ENCODE measurements around the gene MYL6B. TPM values are rescaled to one million over a fixed set of nuclear protein-coding genes. Genes with fewer than 3 reads are reported as not detected.

MYL6B gene
- total RNA-seq, 4 donors from 2014 or later: 33.4 to 115 (median 48.1) TPM

DNA sequence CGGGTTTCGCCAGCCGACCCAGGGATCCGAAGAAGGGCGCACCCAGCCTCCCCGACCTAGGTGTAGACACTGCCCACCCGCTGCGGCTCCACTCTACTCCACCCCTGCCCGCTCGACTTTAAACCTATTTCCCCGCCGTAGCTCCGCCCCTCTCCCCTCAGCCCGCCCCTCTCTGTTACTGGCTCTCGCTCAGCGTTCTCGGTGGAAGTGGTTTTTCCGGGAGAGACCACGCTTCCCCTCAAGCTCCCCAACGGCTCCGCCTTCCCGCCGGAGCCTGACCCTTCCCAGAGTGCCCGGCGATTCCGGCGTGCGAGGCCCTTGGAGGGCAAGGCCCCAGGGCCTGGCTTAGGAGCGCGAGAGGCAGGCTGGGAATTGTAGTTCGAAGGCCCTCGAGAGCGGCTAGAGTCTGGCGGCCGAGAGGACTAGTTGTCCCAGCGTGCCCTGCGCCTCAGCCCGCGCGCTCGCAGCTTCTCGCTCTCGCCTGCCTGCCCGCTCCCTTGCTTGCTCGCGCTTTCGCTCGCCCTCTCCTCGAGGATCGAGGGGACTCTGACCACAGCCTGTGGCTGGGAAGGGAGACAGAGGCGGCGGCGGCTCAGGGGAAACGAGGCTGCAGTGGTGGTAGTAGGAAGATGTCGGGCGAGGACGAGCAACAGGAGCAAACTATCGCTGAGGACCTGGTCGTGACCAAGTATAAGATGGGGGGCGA lies 48.1 kb upstream of the MYL6B start, which contains the start of gene PA2G4:
Gene PA2G4 (plus strand): TSS at position 451 of the 706 bp plus-strand sequence. CDS start 179 bp downstream, at position 630.
- Histone ChIP-seq H3K27me3 (no peaks in the 10 kb centered on the region), H3K36me3 (peaks cover 23 to 24% of the 10 kb centered on the region in 2 donors), H3K9me3 (no peaks in the 10 kb centered on the region), H3K27ac (peak within 1 kb of the TSS; percentile 66 to 83 (median 76)), H3K4me3 (replicated peaks in 1 of 3) (peak within 1 kb of the TSS; percentile 70 to 96 (median 90)), H3K4me1 (peaks cover 0 to 17% of the 10 kb centered on the region in 2 donors)
- DNase-seq: peak; percentile 98 to 99
- TF ChIP-seq, protein P1, sequence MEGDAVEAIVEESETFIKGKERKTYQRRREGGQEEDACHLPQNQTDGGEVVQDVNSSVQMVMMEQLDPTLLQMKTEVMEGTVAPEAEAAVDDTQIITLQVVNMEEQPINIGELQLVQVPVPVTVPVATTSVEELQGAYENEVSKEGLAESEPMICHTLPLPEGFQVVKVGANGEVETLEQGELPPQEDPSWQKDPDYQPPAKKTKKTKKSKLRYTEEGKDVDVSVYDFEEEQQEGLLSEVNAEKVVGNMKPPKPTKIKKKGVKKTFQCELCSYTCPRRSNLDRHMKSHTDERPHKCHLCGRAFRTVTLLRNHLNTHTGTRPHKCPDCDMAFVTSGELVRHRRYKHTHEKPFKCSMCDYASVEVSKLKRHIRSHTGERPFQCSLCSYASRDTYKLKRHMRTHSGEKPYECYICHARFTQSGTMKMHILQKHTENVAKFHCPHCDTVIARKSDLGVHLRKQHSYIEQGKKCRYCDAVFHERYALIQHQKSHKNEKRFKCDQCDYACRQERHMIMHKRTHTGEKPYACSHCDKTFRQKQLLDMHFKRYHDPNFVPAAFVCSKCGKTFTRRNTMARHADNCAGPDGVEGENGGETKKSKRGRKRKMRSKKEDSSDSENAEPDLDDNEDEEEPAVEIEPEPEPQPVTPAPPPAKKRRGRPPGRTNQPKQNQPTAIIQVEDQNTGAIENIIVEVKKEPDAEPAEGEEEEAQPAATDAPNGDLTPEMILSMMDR (IDR thresholded peaks at IDR 0.05): peak in 1 of 6 experiments; percentile 4
- TF ChIP-seq POLR2A (IDR thresholded peaks at IDR 0.05): peak; percentile 58 to 97
- intact Hi-C loops (cut with DNase I): loop anchor here (10.0 kb wide), 1 partner anchor 59 kb away; the partner anchor contains the start of gene RPS26
- WGBS, 2 donors: 1% methylated on average over 44 to 56 of the region's 60 CpGs

DNA sequence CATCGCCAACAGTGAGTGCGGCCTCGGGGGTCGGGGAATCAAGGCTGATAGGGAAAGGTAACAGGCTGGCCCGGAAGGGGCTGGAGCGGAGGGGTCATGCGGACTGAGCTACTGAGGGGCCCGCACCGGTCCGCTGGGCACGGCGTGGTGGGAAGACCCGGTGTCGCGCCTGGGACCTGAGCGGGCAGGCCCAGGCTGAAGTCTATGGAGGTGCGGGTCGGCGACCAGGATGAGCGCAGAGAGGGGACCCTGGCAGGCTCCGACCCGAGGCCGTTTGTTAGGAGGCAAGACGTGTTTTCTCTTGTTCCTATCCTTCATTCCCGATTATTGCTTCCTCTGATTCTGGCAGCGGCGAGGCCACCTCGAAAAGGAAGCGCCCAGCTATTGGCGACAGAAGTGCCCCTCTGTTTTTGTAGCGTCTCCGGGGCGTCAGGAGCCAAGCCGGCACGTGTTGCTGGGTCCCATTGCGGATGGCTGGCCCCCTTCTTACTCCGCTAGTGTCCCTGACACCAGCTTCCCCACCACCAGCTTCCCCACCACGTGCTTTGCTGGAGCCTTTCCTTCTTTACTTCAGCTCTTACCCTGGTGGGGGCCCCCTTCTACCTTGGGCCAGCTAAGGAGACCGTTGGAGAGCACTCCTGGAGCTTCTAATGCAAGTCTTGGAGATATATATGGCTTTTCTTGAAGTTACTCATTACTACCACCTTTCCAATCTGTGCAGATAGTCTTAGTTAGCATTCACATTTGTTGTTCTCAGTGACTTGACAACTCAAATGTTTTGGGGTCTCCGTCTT lies 47.4 kb upstream of the MYL6B start:
- H3K36me3 ChIP-seq: peaks cover 30 to 32% of the 10 kb centered on the region in 2 donors
- 1 to 2% methylated on average over 30 to 36 of the region's 40 CpGs for WGBS, 2 donors
- peaks cover 0 to 17% of the 10 kb centered on the region in 2 donors for H3K4me1 ChIP-seq
- TF ChIP-seq POLR2A (IDR thresholded peaks at IDR 0.05): no peak
- TF ChIP-seq, protein P1 (IDR thresholded peaks at IDR 0.05): no peak
- peak overlapping the region; percentile 66 to 83 (median 76) for H3K27ac ChIP-seq
- peak; percentile 32 to 54 for DNase-seq
- H3K4me3 ChIP-seq (replicated peaks in 1 of 3): peak overlapping the region; percentile 70 to 96 (median 90)
- intact Hi-C loops (cut with DNase I): loop anchor here (10.0 kb wide), 1 partner anchor 60 kb away; the partner anchor contains the start of gene RPS26
- H3K27me3 ChIP-seq: no peaks in the 10 kb centered on the region
- H3K9me3 ChIP-seq: no peaks in the 10 kb centered on the region

DNA sequence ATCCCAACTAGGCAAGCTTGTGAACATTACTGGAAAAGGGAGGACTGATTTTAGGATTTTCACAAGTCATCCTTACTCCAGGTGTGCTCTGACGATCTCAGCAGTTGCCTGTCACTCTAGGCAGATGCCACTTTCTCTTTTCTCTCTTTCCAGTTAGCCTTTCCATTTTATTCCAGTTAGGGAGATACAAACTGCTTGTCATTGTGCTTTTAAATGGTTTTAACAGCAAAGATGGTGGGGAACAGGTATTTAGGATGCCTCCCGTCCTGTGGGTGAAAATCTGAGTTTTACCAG lies 46.8 kb upstream of the MYL6B start:
- no peaks in the 10 kb centered on the region for H3K9me3 ChIP-seq
- H3K27ac ChIP-seq: no peak overlapping the region
- H3K27me3 ChIP-seq: no peaks in the 10 kb centered on the region
- intact Hi-C loops (cut with DNase I): loop anchor here (10.0 kb wide), 1 partner anchor 61 kb away; the partner anchor contains the start of gene RPS26
- no peak for DNase-seq
- peak overlapping the region in 2 of 3 donors; percentile 90 to 96 for H3K4me3 ChIP-seq (replicated peaks in 1 of 3)
- WGBS, 2 donors: 35 to 37% methylated on average over 2 of the region's 2 CpGs
- H3K36me3 ChIP-seq: peaks cover 36 to 37% of the 10 kb centered on the region in 2 donors
- peaks cover 0 to 17% of the 10 kb centered on the region in 2 donors for H3K4me1 ChIP-seq
- no peak for TF ChIP-seq POLR2A (IDR thresholded peaks at IDR 0.05)
- TF ChIP-seq, protein P1 (IDR thresholded peaks at IDR 0.05): no peak

DNA sequence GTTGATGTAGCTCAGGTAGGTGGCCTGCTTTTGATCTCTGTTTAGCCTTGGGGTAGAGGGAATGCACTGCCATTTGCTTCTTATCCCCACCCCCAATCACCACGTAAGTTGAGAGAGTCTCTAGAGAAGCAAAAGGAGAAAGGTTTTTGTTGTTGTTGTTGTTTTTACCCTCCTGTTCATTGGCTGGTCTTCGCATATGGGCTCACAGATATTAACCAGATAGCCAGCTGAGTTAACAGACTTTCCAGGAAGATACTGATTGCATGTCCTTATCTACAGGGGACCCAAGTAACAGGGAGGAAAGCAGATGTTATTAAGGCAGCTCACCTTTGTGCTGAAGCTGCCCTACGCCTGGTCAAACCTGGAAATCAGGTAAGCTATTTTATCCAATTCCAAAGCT lies 45.1 kb upstream of the MYL6B start:
- 97 to 98% methylated on average over 3 of the region's 3 CpGs for WGBS, 2 donors
- H3K9me3 ChIP-seq: no peaks in the 10 kb centered on the region
- no peaks in the 10 kb centered on the region for H3K27me3 ChIP-seq
- peaks cover 0 to 17% of the 10 kb centered on the region in 2 donors for H3K4me1 ChIP-seq
- H3K27ac ChIP-seq: no peak overlapping the region
- no peak overlapping the region for H3K4me3 ChIP-seq (replicated peaks in 1 of 3)
- intact Hi-C loops (cut with DNase I): loop anchor here (10.0 kb wide), 1 partner anchor 62 kb away; the partner anchor contains the start of gene RPS26
- TF ChIP-seq, protein P1 (IDR thresholded peaks at IDR 0.05): no peak
- H3K36me3 ChIP-seq: peaks cover 52 to 54% of the 10 kb centered on the region in 2 donors
- DNase-seq: no peak

All from thyroid gland (tissue), 4 donors.